ENCODE data around the gene RSRC2. TPM values are rescaled to one million over a fixed set of nuclear protein-coding genes. Genes with fewer than 3 reads are reported as not detected.
"Not testable (repeated sequence)": the region's sequence is repeated elsewhere in the genome, so short reads cannot be mapped to it uniquely, and the experiment has no call there.

The RSRC2 gene
- total RNA-seq, 1 experiment from 2014 or later = 106 TPM

- no peaks in the 10 kb centered on the region for H3K27me3 ChIP-seq (replicated peaks; ENCODE audit: insufficient read depth, low read depth, low read length, poor library complexity)
- DNase-seq (ENCODE audit: low spot score) = no peak
- ChIA-PET POLR2A (ENCODE audit: low non-redundant PET) (no interaction called here), CTCF (no interaction called here)
- TF ChIP-seq EZH2 (IDR thresholded peaks at IDR 0.05; ENCODE audit: borderline replicate concordance, low read depth, low read length, poor library complexity, severe bottlenecking) (no peak), CTCF (conservative IDR thresholded peaks at IDR 0.05; ENCODE audit: low read depth, low read length) (no peak)
- no TSS peak for BruUV-seq (replicated peaks)
- no peaks in the 10 kb centered on the region for H3K4me1 ChIP-seq (ENCODE audit: insufficient read depth, low read length, poor library complexity, severe bottlenecking)
- H3K36me3 ChIP-seq (ENCODE audit: insufficient read depth, low read length, poor library complexity, severe bottlenecking) = peaks cover 62% of the 10 kb centered on the region
- H3K4me3 ChIP-seq (ENCODE audit: low read depth, low read length, poor library complexity, severe bottlenecking) = no peak overlapping the region
- H3K9me3 ChIP-seq (ENCODE audit: low read depth, low read length, poor library complexity, severe bottlenecking) = no peaks in the 10 kb centered on the region
- no peak overlapping the region for H3K27ac ChIP-seq (ENCODE audit: low read depth, low read length, poor library complexity, severe bottlenecking)
- intact Hi-C loops (cut with micrococcal nuclease; ENCODE audit: unreplicated experiment) = no loop called here
These were observed 34.7 kb downstream of the RSRC2 start for GRCh38 chr12:122491991-122492390.

- ChIA-PET CTCF (no interaction called here), POLR2A (ENCODE audit: low non-redundant PET) (interaction anchor here (0.7 kb wide), 1 partner anchor 84 kb away, joined by 7 read pairs; no protein-coding TSS in a partner anchor)
- DNase-seq (ENCODE audit: low spot score) = no peak
- no peaks in the 10 kb centered on the region for H3K4me1 ChIP-seq (ENCODE audit: insufficient read depth, low read length, poor library complexity, severe bottlenecking)
- TF ChIP-seq EZH2 (IDR thresholded peaks at IDR 0.05; ENCODE audit: borderline replicate concordance, low read depth, low read length, poor library complexity, severe bottlenecking) (no peak), CTCF (conservative IDR thresholded peaks at IDR 0.05; ENCODE audit: low read depth, low read length) (no peak)
- H3K36me3 ChIP-seq (ENCODE audit: insufficient read depth, low read length, poor library complexity, severe bottlenecking) = peaks cover 80% of the 10 kb centered on the region
- no peak overlapping the region for H3K27ac ChIP-seq (ENCODE audit: low read depth, low read length, poor library complexity, severe bottlenecking)
- intact Hi-C loops (cut with micrococcal nuclease; ENCODE audit: unreplicated experiment) = no loop called here
- no peaks in the 10 kb centered on the region for H3K27me3 ChIP-seq (replicated peaks; ENCODE audit: insufficient read depth, low read depth, low read length, poor library complexity)
- H3K9me3 ChIP-seq (ENCODE audit: low read depth, low read length, poor library complexity, severe bottlenecking) = no peaks in the 10 kb centered on the region
- no TSS peak for BruUV-seq (replicated peaks)
- H3K4me3 ChIP-seq (ENCODE audit: low read depth, low read length, poor library complexity, severe bottlenecking) = no peak overlapping the region
These were observed 37.7 kb downstream of the RSRC2 start for GRCh38 chr12:122489038-122489437.

GRCh38 chr12:122487807-122488206, 38.9 kb downstream of the RSRC2 start:
- POLR2A ChIA-PET (ENCODE audit: low non-redundant PET); H3K27me3 ChIP-seq (replicated peaks; ENCODE audit: insufficient read depth, low read depth, low read length, poor library complexity); CTCF ChIA-PET; H3K9me3 ChIP-seq (ENCODE audit: low read depth, low read length, poor library complexity, severe bottlenecking); H3K4me3 ChIP-seq (ENCODE audit: low read depth, low read length, poor library complexity, severe bottlenecking); H3K4me1 ChIP-seq (ENCODE audit: insufficient read depth, low read length, poor library complexity, severe bottlenecking); H3K27ac ChIP-seq (ENCODE audit: low read depth, low read length, poor library complexity, severe bottlenecking); DNase-seq (ENCODE audit: low spot score); BruUV-seq (replicated peaks); intact Hi-C loops (cut with micrococcal nuclease; ENCODE audit: unreplicated experiment): not testable (repeated sequence)
- peaks cover 86% of the 10 kb centered on the region for H3K36me3 ChIP-seq (ENCODE audit: insufficient read depth, low read length, poor library complexity, severe bottlenecking)

- no peaks in the 10 kb centered on the region for H3K4me1 ChIP-seq (ENCODE audit: insufficient read depth, low read length, poor library complexity, severe bottlenecking)
- no peak overlapping the region for H3K4me3 ChIP-seq (ENCODE audit: low read depth, low read length, poor library complexity, severe bottlenecking)
- no peaks in the 10 kb centered on the region for H3K27me3 ChIP-seq (replicated peaks; ENCODE audit: insufficient read depth, low read depth, low read length, poor library complexity)
- CTCF ChIA-PET = no interaction called here
- H3K27ac ChIP-seq (ENCODE audit: low read depth, low read length, poor library complexity, severe bottlenecking) = peak overlapping the region; percentile 45
- no peak for DNase-seq (ENCODE audit: low spot score)
- intact Hi-C loops (cut with micrococcal nuclease; ENCODE audit: unreplicated experiment) = no loop called here
- no peaks in the 10 kb centered on the region for H3K9me3 ChIP-seq (ENCODE audit: low read depth, low read length, poor library complexity, severe bottlenecking)
- no TSS peak for BruUV-seq (replicated peaks)
- POLR2A ChIA-PET (ENCODE audit: low non-redundant PET) = no interaction called here
- no peak for TF ChIP-seq CTCF (conservative IDR thresholded peaks at IDR 0.05; ENCODE audit: low read depth, low read length)
- TF ChIP-seq EZH2 (IDR thresholded peaks at IDR 0.05; ENCODE audit: borderline replicate concordance, low read depth, low read length, poor library complexity, severe bottlenecking) = no peak
- peaks cover 86% of the 10 kb centered on the region for H3K36me3 ChIP-seq (ENCODE audit: insufficient read depth, low read length, poor library complexity, severe bottlenecking)
These were observed 39.8 kb downstream of the RSRC2 start for GRCh38 chr12:122486805-122487426.

- Histone ChIP-seq H3K36me3 (ENCODE audit: insufficient read depth, low read length, poor library complexity, severe bottlenecking) (peaks cover 88% of the 10 kb centered on the region), H3K27ac (ENCODE audit: low read depth, low read length, poor library complexity, severe bottlenecking) (peak overlapping the region; percentile 45)
- H3K9me3 ChIP-seq (ENCODE audit: low read depth, low read length, poor library complexity, severe bottlenecking); intact Hi-C loops (cut with micrococcal nuclease; ENCODE audit: unreplicated experiment); BruUV-seq (replicated peaks); H3K4me1 ChIP-seq (ENCODE audit: insufficient read depth, low read length, poor library complexity, severe bottlenecking); CTCF ChIA-PET; H3K27me3 ChIP-seq (replicated peaks; ENCODE audit: insufficient read depth, low read depth, low read length, poor library complexity); H3K4me3 ChIP-seq (ENCODE audit: low read depth, low read length, poor library complexity, severe bottlenecking): not testable (repeated sequence)
- POLR2A ChIA-PET (ENCODE audit: low non-redundant PET) = interaction anchor here (0.7 kb wide), 1 partner anchor 38 kb away, joined by 19 read pairs; no protein-coding TSS in a partner anchor
- peak; percentile 67 for DNase-seq (ENCODE audit: low spot score)
These were observed 40.4 kb downstream of the RSRC2 start for GRCh38 chr12:122486360-122486759.
